ENCODE measurements around the gene CEP89. TPM values are rescaled to one million over a fixed set of nuclear protein-coding genes. Genes with fewer than 3 reads are reported as not detected.
"Not testable (repeated sequence)": the region's sequence is repeated elsewhere in the genome, so short reads cannot be mapped to it uniquely, and the experiment has no call there.

Gene CEP89
- total RNA-seq, 4 donors from 2014 or later = 12.6 to 28.5 (median 13.2) TPM

- Histone ChIP-seq H3K9me3 (no peaks in the 10 kb centered on the region), H3K36me3 (peaks cover 0 to 26% (median 0%) of the 10 kb centered on the region in 3 donors), H3K4me3 (no peak overlapping the region), H3K27me3 (no peaks in the 10 kb centered on the region), H3K4me1 (no peaks in the 10 kb centered on the region), H3K27ac (no peak overlapping the region)
- TF ChIP-seq POLR2A (IDR thresholded peaks at IDR 0.05) (no peak), EP300 (IDR thresholded peaks at IDR 0.05) (no peak), CTCF (IDR thresholded peaks at IDR 0.05) (no peak)
- 74 to 84% methylated on average over 6 of the region's 6 CpGs for WGBS, 2 donors
- DNase-seq (ENCODE audit: low spot score in 2 of 2) = no peak
These were observed 119.5 kb downstream of the CEP89 start for GRCh38 chr19:32852216-32852615.

GRCh38 chr19:32848035-32848434 lies 123.7 kb downstream of the CEP89 start:
- H3K4me1 ChIP-seq; H3K9me3 ChIP-seq; H3K27me3 ChIP-seq; H3K4me3 ChIP-seq; H3K27ac ChIP-seq; DNase-seq (ENCODE audit: low spot score in 2 of 2): not testable (repeated sequence)
- H3K36me3 ChIP-seq = peaks cover 0 to 18% (median 0%) of the 10 kb centered on the region in 3 donors
- WGBS, 2 donors = 50% methylated on average over 1 of the region's 2 CpGs; no CpG with 5 or more reads in 1 of the 2 donors

GRCh38 chr19:32843716-32844245 lies 128.0 kb downstream of the CEP89 start:
- 94% methylated on average over 19 of the region's 19 CpGs for WGBS, 2 donors
- H3K9me3 ChIP-seq = peaks cover 0 to 31% (median 0%) of the 10 kb centered on the region in 4 donors
- no peak for DNase-seq (ENCODE audit: low spot score in 2 of 2)
- no peaks in the 10 kb centered on the region for H3K27me3 ChIP-seq
- TF ChIP-seq CTCF (IDR thresholded peaks at IDR 0.05) (no peak), POLR2A (IDR thresholded peaks at IDR 0.05) (no peak), EP300 (IDR thresholded peaks at IDR 0.05) (no peak)
- no peak overlapping the region for H3K27ac ChIP-seq
- no peaks in the 10 kb centered on the region for H3K4me1 ChIP-seq
- H3K36me3 ChIP-seq = peaks cover 0 to 56% (median 0%) of the 10 kb centered on the region in 3 donors
- no peak overlapping the region for H3K4me3 ChIP-seq

GRCh38 chr19:32842061-32842460 lies 129.7 kb downstream of the CEP89 start:
- H3K27me3 ChIP-seq = no peaks in the 10 kb centered on the region
- H3K4me3 ChIP-seq = no peak overlapping the region
- no peak overlapping the region for H3K27ac ChIP-seq
- no peak for TF ChIP-seq EP300 (IDR thresholded peaks at IDR 0.05)
- no peak for TF ChIP-seq CTCF (IDR thresholded peaks at IDR 0.05)
- no peak for TF ChIP-seq POLR2A (IDR thresholded peaks at IDR 0.05)
- no peaks in the 10 kb centered on the region for H3K4me1 ChIP-seq
- H3K36me3 ChIP-seq = peaks cover 0 to 56% (median 0%) of the 10 kb centered on the region in 3 donors
- DNase-seq (ENCODE audit: low spot score in 2 of 2) = no peak
- peaks cover 0 to 31% (median 0%) of the 10 kb centered on the region in 4 donors for H3K9me3 ChIP-seq
- WGBS, 2 donors = 60 to 61% methylated on average over 8 of the region's 8 CpGs

- Histone ChIP-seq H3K27me3 (no peaks in the 10 kb centered on the region), H3K27ac (no peak overlapping the region), H3K4me1 (no peaks in the 10 kb centered on the region), H3K4me3 (no peak overlapping the region), H3K9me3 (peaks cover 0 to 24% (median 0%) of the 10 kb centered on the region in 4 donors), H3K36me3 (peaks cover 0 to 36% (median 0%) of the 10 kb centered on the region in 3 donors)
- WGBS, 2 donors = 62 to 76% methylated on average over 7 of the region's 7 CpGs
- no peak for TF ChIP-seq EP300 (IDR thresholded peaks at IDR 0.05)
- no peak for TF ChIP-seq POLR2A (IDR thresholded peaks at IDR 0.05)
- TF ChIP-seq CTCF (IDR thresholded peaks at IDR 0.05) = no peak
- DNase-seq (ENCODE audit: low spot score in 2 of 2) = no peak
These were observed 134.2 kb downstream of the CEP89 start for GRCh38 chr19:32837531-32837930.

- not testable (repeated sequence) for DNase-seq (ENCODE audit: low spot score in 2 of 2); H3K4me3 ChIP-seq; H3K27me3 ChIP-seq; H3K9me3 ChIP-seq; H3K4me1 ChIP-seq; H3K27ac ChIP-seq
- WGBS, 2 donors = 86 to 87% methylated on average over 7 of the region's 7 CpGs
- H3K36me3 ChIP-seq = peaks cover 0 to 42% (median 0%) of the 10 kb centered on the region in 3 donors
These were observed 138.4 kb downstream of the CEP89 start for GRCh38 chr19:32833388-32833787.

- H3K27me3 ChIP-seq; H3K4me1 ChIP-seq; DNase-seq (ENCODE audit: low spot score in 2 of 2); H3K27ac ChIP-seq; H3K9me3 ChIP-seq; H3K4me3 ChIP-seq: not testable (repeated sequence)
- H3K36me3 ChIP-seq = peaks cover 0 to 48% (median 0%) of the 10 kb centered on the region in 3 donors
- 89 to 91% methylated on average over 7 of the region's 7 CpGs for WGBS, 2 donors
These were observed 138.9 kb downstream of the CEP89 start for GRCh38 chr19:32832825-32833224.

GRCh38 chr19:32832094-32832493 lies 139.7 kb downstream of the CEP89 start:
- not testable (repeated sequence) for H3K9me3 ChIP-seq; H3K27me3 ChIP-seq; H3K4me1 ChIP-seq; DNase-seq (ENCODE audit: low spot score in 2 of 2); H3K27ac ChIP-seq; H3K4me3 ChIP-seq
- H3K36me3 ChIP-seq = peaks cover 0 to 51% (median 0%) of the 10 kb centered on the region in 3 donors
- 90 to 92% methylated on average over 12 of the region's 12 CpGs for WGBS, 2 donors
